Chondrocyte (in vitro differentiated cells): ENCODE results near the gene ELANE. TPM values are rescaled to one million over a fixed set of nuclear protein-coding genes. Genes with fewer than 3 reads are reported as not detected.

Source experiments
- DNase-seq: peaks from one replicate; pipeline ENCODE4 v3.0.0; 2021; ENCODE audit warnings: mixed read lengths, low spot score
- H3K27ac Mint-ChIP-seq: one replicate; pipeline ENCODE4 v1.8.0; 2021; ENCODE audit warnings: mild to moderate bottlenecking, moderate library complexity, mixed read lengths; ENCODE audit not compliant: unreplicated experiment
- H3K27me3 Mint-ChIP-seq: 2 replicates; pipeline ENCODE4 v1.8.0; 2021; ENCODE audit warnings: low read depth, mixed read lengths
- H3K36me3 Mint-ChIP-seq: 2 replicates; pipeline ENCODE4 v1.8.0; 2021; ENCODE audit warnings: low read depth, mixed read lengths
- H3K4me1 Mint-ChIP-seq: 2 replicates; pipeline ENCODE4 v1.8.0; 2021; ENCODE audit warnings: low read depth, mild to moderate bottlenecking, mixed read lengths
- H3K4me3 Mint-ChIP-seq: one replicate; pipeline ENCODE4 v1.8.0; 2021; ENCODE audit warnings: mild to moderate bottlenecking, moderate library complexity, mixed read lengths; ENCODE audit not compliant: unreplicated experiment
- H3K9me3 Mint-ChIP-seq: 2 replicates; pipeline ENCODE4 v1.8.0; 2021; ENCODE audit warnings: low read depth, mixed read lengths
- total RNA-seq: library from RNA; stranded (reverse); gene quantifications from 3 replicates; pipeline ENCODE4 v1.2.1, GENCODE V29; 2021
- TF ChIP-seq, protein P1 (sequence below): fragments of 200-600 bp; sonication (generic); IDR thresholded peaks from 2 replicates; pipeline ENCODE4 v1.5.0; 2021; ENCODE audit warnings: antibody characterized with exemption, mild to moderate bottlenecking, moderate library complexity

The ELANE gene
- total RNA-seq, 1 donor from 2014 or later = not detected

DNA sequence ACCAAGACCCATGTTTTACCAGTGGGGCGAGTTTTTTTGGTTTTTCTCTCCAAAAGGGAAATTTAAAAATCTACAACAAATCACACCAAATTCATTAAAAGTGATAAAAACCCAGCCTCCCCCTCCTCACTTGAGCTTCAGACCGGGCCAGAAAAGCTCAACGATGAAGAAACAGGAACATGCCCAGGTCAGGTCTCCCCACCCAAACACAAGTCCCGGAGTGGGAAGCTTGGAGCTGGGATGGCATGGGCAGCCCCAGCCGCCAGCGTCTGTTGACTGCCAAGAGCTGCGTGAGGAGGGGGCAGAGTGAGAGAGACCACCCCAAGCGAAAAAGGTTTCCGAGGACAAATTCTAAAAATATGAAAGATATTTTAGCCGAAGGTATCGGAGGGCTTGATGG lies 44.9 kb downstream of the ELANE start:
- no peak overlapping the region for H3K4me3 Mint-ChIP-seq
- peaks cover 6% of the 10 kb centered on the region for H3K36me3 Mint-ChIP-seq
- no peaks in the 10 kb centered on the region for H3K9me3 Mint-ChIP-seq
- no peak for DNase-seq
- no peaks in the 10 kb centered on the region for H3K27me3 Mint-ChIP-seq
- TF ChIP-seq, protein P1, sequence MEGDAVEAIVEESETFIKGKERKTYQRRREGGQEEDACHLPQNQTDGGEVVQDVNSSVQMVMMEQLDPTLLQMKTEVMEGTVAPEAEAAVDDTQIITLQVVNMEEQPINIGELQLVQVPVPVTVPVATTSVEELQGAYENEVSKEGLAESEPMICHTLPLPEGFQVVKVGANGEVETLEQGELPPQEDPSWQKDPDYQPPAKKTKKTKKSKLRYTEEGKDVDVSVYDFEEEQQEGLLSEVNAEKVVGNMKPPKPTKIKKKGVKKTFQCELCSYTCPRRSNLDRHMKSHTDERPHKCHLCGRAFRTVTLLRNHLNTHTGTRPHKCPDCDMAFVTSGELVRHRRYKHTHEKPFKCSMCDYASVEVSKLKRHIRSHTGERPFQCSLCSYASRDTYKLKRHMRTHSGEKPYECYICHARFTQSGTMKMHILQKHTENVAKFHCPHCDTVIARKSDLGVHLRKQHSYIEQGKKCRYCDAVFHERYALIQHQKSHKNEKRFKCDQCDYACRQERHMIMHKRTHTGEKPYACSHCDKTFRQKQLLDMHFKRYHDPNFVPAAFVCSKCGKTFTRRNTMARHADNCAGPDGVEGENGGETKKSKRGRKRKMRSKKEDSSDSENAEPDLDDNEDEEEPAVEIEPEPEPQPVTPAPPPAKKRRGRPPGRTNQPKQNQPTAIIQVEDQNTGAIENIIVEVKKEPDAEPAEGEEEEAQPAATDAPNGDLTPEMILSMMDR = no peak
- H3K4me1 Mint-ChIP-seq = peaks cover 11% of the 10 kb centered on the region
- peak overlapping the region; percentile 27 for H3K27ac Mint-ChIP-seq

DNA sequence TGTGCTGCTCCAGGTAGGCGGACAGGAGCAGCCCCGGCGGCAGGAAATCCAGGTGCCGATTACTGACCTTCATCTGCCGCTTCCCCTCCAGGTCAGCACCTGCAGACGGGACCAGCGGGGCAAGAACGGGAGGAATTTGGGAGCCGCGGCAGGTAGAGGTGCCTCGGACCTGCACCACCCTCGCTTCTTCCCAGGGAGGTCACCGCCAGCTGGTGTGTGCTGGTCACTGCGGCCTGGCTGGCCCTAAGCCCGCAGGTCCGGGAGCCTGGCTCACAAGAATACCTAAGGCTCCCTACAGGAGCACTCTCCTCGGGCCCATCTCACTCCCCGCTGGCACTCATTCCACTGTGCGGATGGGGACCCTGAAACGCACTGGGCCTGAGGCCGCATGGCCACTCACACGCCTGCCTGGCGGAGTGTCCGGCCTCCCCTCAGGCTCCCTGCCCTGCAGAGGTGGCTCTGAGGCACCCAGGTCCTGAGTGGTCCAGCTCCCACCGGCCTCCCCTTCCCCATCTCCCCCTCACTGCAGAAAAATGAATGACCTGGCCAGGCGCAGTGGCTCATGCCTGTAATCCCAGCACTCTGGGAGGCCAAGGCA lies 45.4 kb downstream of the ELANE start:
- H3K4me3 Mint-ChIP-seq = no peak overlapping the region
- H3K9me3 Mint-ChIP-seq = no peaks in the 10 kb centered on the region
- H3K4me1 Mint-ChIP-seq = peaks cover 8% of the 10 kb centered on the region
- no peak overlapping the region for H3K27ac Mint-ChIP-seq
- peaks cover 6% of the 10 kb centered on the region for H3K36me3 Mint-ChIP-seq
- TF ChIP-seq, protein P1 = peak; percentile 41
- DNase-seq = peak; percentile 93
- H3K27me3 Mint-ChIP-seq = no peaks in the 10 kb centered on the region

DNA sequence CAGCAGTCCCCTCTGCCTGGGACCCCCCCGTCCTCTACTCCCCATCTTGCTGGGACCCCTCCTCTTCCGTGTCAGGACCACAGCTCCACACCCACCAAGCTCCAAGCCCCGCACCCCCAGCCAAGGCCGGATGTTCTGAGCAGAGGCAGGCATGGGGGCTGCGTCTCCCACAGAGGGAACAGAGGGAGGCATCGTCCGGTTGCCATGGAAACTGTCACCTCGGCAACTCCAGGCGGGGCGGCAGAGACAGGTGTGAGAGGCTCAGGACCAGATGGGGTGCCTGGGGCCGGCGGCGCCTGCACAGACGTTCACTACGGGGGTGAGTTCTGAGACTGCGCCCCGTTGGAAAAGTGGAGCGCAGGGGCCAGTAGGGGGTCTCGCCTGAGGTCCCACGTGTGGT lies 46.6 kb downstream of the ELANE start:
- TF ChIP-seq, protein P1 = no peak

DNA sequence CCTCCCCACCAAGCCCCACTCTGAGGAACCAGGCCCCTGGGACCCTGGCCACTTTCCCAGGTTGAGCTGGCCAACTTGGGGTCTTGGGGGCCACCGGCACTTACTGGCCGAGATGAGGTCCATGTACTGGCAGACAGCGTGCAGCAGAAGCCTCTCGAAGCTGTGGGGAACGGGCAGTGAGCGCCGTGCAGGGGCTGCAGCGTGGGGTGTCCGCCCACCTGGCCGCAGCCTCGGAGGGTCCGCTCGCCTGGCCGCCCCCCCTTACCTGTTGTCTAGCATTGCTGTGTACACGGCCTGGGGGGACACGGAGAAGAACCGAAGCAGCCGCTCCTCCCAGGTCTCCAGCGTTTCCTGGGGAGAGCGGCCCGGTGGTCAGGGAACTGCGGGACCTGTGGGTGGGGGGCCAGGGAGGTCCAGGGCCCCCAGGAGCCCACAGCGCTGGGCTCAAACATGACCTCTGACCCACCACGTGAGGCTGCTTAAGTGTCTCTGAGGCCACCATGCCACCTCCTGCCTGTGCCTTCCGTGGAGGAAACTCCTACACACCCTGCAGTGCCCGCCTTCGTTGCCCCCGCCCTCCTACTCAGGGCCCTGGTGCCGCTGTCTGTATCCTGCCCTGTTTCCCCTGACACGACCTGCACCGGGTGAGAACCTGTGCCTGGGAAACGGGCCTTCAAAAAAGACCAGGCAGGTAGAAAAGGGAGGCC lies 47.4 kb downstream of the ELANE start:
- no peak overlapping the region for H3K27ac Mint-ChIP-seq
- no peaks in the 10 kb centered on the region for H3K27me3 Mint-ChIP-seq

More for the DNA sequence above, 46.6 kb downstream of the ELANE start:
- Mint-ChIP-seq H3K36me3 (peaks cover 6% of the 10 kb centered on the region), H3K4me1 (peaks cover 2% of the 10 kb centered on the region), H3K9me3 (no peaks in the 10 kb centered on the region), H3K27me3 (no peaks in the 10 kb centered on the region), H3K4me3 (no peak overlapping the region), H3K27ac (no peak overlapping the region)
- DNase-seq = peak; percentile 77

DNA sequence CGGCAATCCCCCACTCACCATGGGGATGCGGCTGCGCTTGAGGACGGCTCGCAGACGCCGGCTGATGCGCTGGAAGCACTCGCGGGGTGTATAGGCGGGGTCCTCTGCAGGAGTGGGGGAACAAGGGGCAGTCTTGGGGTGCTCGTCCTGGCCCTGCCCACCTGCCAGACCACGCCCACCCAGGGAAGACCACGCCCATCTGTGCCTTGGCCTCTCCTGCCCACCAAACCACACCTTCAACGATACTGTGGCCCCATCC lies 47.9 kb downstream of the ELANE start:
- H3K4me1 Mint-ChIP-seq = no peaks in the 10 kb centered on the region
- no peaks in the 10 kb centered on the region for H3K27me3 Mint-ChIP-seq
- TF ChIP-seq, protein P1 = no peak
- no peaks in the 10 kb centered on the region for H3K9me3 Mint-ChIP-seq
- H3K36me3 Mint-ChIP-seq = peaks cover 6% of the 10 kb centered on the region
- H3K4me3 Mint-ChIP-seq = no peak overlapping the region
- DNase-seq = no peak
- no peak overlapping the region for H3K27ac Mint-ChIP-seq

More for the DNA sequence above, 47.4 kb downstream of the ELANE start:
- Mint-ChIP-seq H3K9me3 (no peaks in the 10 kb centered on the region), H3K4me3 (no peak overlapping the region), H3K4me1 (no peaks in the 10 kb centered on the region), H3K36me3 (peaks cover 6% of the 10 kb centered on the region)
- TF ChIP-seq, protein P1 = no peak
- DNase-seq = peak; percentile 87
